Mucosa of stomach (tissue), 1 donor: ENCODE measurements around the gene BSG.
"Not testable (repeated sequence)": the region's sequence is repeated elsewhere in the genome, so short reads cannot be mapped to it uniquely, and the experiment has no call there.

ENCODE experiments used
- H3K27me3 ChIP-seq: one replicate; pipeline ENCODE4 v1.7.0; 2013; ENCODE audit warnings: mild to moderate bottlenecking, low read length; ENCODE audit not compliant: control insufficient read depth, insufficient read depth
- H3K36me3 ChIP-seq: one replicate; pipeline ENCODE4 v1.7.0; 2013; ENCODE audit warnings: low read length; ENCODE audit not compliant: control insufficient read depth, insufficient read depth
- H3K4me1 ChIP-seq: one replicate; pipeline ENCODE4 v1.7.0; 2013; ENCODE audit warnings: mild to moderate bottlenecking, low read length; ENCODE audit not compliant: control insufficient read depth, insufficient read depth
- H3K4me3 ChIP-seq: one replicate; pipeline ENCODE4 v1.7.0; 2013; ENCODE audit warnings: low read length
- H3K9ac ChIP-seq: one replicate; pipeline ENCODE4 v1.7.0; 2013; ENCODE audit warnings: mild to moderate bottlenecking, low read length, moderate library complexity
- H3K9me3 ChIP-seq: one replicate; pipeline ENCODE4 v1.7.0; 2013; ENCODE audit warnings: mild to moderate bottlenecking, low read length, moderate library complexity; ENCODE audit not compliant: control insufficient read depth
- donor health status: Pancreatic carcinoma.

Gene BSG

DNA sequence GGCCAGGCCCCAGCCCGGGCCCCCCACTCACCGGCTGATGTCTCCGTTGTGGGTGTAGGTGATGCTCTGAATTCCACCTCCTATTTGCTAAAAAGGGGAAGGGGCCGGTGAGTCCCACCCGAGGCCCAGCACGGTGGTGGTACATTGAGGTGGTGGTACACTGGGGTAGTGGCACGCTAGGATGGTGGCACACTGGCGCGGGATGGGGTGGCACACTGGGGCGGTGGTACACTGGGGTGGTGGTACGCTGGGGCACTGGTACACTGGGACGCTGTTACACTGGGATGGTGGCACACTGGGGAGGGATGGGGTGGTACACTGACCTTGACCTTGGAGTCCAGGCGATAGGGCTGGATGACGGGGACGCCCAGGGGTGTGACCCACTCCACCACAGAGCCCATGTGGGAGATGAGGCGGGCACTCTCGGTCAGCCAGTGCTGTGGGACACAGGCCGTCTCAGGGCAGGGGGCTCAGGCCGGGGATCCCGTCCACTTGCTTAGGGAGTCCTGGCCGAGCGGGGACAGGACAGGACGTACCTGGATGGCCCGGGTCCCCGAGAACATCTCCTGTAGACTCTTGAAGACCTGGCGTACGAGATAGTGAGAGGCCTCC, 46.4 kb downstream of the BSG start:
- H3K36me3 ChIP-seq = no peaks in the 10 kb centered on the region
- H3K9me3 ChIP-seq = no peaks in the 10 kb centered on the region
- H3K4me3 ChIP-seq = no peak overlapping the region

DNA sequence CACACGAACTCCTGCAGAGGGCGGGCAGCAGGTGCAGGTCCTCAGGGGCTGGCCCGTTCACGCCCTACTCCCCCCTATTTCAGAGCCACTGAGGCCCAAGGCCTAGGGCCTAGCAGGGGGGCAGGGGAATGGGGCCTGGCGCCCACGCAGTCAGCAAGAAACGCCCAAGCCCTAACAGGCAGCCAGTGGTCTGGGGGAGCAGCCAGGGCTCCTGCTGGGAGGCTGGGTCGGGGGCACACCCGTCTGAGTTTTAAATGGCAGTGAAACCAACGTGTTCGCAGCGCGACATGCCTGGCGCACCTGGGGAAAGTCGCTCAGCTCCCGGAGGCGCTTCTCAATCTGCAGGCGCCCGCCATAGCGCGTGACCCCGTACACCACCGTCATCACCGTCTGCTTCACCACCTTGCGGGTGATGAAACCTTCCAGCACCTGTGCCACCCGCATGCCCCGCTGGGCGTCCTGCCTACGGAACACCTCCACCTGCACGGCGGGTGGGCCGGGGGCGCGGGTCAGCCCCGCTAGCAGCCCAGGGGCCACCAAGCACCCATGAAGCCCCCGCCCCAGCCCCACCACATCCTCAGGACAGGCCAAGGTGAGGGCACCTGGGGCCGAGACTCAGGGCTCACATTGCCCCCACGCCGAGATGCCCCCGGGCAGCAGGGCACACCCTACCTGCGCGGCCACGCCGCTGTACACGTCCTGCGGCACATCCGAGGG, 47.0 kb downstream of the BSG start:
- Histone ChIP-seq H3K27me3 (peaks cover 9% of the 10 kb centered on the region), H3K9me3 (no peaks in the 10 kb centered on the region), H3K36me3 (no peaks in the 10 kb centered on the region), H3K9ac (no peak overlapping the region), H3K4me1 (no peaks in the 10 kb centered on the region), H3K4me3 (no peak overlapping the region)

More for the DNA sequence above, 46.4 kb downstream of the BSG start:
- Histone ChIP-seq H3K9ac (no peak overlapping the region), H3K27me3 (peaks cover 12% of the 10 kb centered on the region), H3K4me1 (no peaks in the 10 kb centered on the region)

DNA sequence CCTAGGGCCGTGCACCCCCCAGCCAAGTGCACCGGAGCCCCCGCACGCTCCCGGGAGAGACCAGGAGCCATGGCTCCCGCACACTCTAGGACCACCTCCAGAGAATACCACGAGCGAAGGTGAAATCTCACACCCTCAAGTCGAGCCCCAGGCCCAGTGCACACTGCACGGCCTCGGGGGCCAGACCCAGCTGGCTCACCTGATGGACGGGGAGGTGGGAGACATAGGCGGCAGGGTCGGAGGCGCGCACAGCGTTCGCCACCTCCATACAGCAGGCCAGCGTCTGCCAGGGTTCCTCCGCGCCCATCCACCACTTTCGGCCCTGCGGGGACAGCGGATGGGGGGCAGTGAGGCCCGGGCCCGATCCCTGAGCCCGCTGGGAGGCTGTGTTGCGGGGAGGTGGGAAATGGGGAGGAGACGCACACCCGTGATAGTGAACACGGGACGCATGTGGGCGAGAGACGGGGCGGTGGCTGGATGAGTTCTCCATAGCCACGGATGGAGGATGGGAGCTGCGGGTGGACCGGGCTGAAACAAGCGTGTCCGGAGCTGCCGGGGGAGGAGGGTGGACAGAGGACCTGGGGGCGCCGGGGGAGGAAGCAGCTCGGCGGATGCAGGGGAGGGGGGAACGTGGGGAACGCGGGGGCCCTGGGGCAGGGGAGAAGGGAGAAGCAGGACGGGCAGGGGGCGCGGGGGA, 47.9 kb downstream of the BSG start:
- Histone ChIP-seq H3K4me3 (no peak overlapping the region), H3K9me3 (no peaks in the 10 kb centered on the region), H3K27me3 (peaks cover 3% of the 10 kb centered on the region), H3K36me3 (no peaks in the 10 kb centered on the region), H3K4me1 (no peaks in the 10 kb centered on the region), H3K9ac (no peak overlapping the region)

DNA sequence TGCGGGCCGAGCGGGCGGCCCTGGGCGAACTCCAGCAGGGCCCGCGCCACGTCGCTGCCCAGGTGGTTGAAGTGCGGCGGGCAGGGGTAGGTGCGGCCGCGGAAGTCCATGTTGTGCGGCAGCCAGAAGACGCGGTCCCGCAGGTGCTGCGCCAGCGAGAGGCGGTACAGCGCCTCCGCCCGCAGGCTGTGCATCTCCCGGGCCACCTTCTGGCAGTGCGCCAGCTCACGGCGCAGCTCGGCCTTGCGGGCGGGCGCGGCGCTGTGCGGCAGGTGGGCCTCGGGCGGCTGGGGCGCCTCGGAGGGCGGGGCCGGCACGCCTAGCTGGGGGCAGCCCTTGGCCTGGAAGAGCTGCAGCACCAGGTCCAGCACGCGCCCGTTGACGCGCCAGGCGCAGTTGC, 48.8 kb downstream of the BSG start:
- H3K9ac ChIP-seq, H3K4me3 ChIP-seq, H3K9me3 ChIP-seq, H3K4me1 ChIP-seq, H3K27me3 ChIP-seq, H3K36me3 ChIP-seq: not testable (repeated sequence)

DNA sequence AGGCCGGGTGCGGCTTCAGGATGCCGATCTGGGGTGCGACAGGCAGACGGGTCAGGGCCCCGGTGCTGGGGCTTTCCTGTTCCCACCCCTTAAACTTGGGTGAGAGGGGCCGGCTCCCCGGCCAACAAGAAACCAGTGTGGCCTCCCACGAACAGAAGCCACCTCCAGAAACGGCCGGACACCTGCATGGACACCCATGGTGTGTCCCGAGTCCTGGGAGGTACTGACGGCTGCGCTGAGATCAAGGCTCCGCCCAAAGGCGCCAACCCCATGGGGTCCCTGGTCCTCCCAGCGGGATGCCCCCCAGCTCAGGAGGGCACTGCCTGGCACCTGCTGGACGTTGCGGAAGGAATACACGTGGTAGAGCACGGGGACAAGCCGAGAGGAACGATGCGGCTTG, 49.4 kb downstream of the BSG start:
- H3K4me1 ChIP-seq = no peaks in the 10 kb centered on the region
- no peak overlapping the region for H3K9ac ChIP-seq

DNA sequence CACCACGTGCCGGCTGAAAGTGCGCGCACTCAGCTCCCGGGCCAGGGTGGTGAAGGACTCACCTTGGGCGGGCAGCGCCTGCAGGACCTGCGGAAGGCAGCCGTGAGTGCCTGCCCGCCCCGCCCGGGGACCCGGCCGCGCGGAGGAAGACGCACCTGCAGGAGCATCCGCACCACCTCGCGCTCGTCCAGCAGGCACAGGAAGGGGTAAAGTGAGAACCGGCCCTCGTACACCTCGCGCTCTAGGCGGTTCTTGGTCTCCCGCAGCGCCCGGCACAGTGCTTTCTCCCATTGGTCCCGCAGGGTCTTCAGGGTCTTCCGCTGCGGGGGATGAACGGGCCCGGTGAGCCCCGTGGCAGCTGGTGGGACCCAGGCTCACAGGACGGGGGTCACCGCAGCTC, 50.3 kb downstream of the BSG start:
- no peaks in the 10 kb centered on the region for H3K27me3 ChIP-seq
- no peaks in the 10 kb centered on the region for H3K9me3 ChIP-seq
- no peaks in the 10 kb centered on the region for H3K36me3 ChIP-seq
- no peaks in the 10 kb centered on the region for H3K4me1 ChIP-seq
- H3K9ac ChIP-seq = no peak overlapping the region
- no peak overlapping the region for H3K4me3 ChIP-seq

More for the DNA sequence above, 49.4 kb downstream of the BSG start:
- Histone ChIP-seq H3K27me3 (no peaks in the 10 kb centered on the region), H3K36me3 (no peaks in the 10 kb centered on the region), H3K9me3 (no peaks in the 10 kb centered on the region), H3K4me3 (no peak overlapping the region)

DNA sequence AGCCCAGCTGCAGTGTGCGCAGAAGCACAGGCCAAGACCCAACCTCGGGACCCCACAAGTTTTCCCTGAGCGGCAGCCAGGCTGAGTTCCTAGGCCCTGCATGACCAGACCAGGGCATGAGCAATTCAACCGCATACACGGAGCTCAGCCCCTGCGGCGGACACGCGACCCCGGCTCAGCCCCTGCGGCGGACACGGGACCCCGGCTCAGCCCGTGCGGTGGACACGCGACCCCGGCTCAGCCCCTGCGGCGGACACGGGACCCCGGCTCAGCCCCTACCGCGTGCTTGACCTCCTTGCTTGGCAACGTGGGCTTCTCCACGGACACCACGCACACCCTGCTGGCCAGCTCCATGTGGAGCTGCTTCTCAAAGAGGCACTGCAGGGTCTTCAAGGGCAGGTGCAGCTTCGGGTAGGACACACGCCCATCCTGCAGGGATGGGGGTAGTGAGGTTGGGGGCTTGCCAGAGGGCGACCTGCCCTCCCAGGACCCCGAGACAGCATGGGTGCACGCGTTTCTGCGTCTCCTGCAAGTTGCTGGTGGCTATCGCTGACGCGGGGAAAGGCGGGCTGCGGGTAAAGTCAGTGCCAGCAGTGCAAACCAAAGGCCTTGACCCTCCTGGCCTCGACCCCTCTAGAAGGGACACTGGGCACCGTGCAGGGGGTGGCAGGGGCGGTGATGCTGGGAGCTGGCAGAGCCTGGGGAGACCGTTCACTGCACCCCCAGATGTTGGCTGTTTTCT, 51.0 kb downstream of the BSG start:
- Histone ChIP-seq H3K4me3 (no peak overlapping the region), H3K9ac (no peak overlapping the region), H3K9me3 (no peaks in the 10 kb centered on the region), H3K4me1 (no peaks in the 10 kb centered on the region), H3K36me3 (no peaks in the 10 kb centered on the region), H3K27me3 (no peaks in the 10 kb centered on the region)

DNA sequence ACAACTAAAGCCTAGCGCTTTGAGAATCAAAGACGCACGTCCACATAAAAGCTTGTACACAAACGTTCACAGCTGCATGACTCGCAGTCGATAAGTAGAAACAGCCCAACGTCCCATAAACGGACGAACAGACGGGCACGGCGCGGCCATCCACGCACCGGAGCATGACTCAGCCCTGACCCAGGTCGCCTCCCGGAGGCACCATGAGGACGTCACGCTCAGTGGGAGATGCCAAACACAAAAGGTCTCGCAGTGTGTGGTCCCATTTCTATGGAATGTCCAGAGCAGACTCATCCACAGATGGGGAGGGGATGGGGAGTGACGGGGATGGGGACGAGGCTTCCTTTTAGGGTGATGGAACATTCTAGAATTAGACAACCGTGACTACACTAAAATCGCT, 51.6 kb downstream of the BSG start:
- Histone ChIP-seq H3K27me3 (no peaks in the 10 kb centered on the region), H3K36me3 (no peaks in the 10 kb centered on the region), H3K9ac (no peak overlapping the region), H3K4me1 (no peaks in the 10 kb centered on the region), H3K9me3 (no peaks in the 10 kb centered on the region), H3K4me3 (no peak overlapping the region)

DNA sequence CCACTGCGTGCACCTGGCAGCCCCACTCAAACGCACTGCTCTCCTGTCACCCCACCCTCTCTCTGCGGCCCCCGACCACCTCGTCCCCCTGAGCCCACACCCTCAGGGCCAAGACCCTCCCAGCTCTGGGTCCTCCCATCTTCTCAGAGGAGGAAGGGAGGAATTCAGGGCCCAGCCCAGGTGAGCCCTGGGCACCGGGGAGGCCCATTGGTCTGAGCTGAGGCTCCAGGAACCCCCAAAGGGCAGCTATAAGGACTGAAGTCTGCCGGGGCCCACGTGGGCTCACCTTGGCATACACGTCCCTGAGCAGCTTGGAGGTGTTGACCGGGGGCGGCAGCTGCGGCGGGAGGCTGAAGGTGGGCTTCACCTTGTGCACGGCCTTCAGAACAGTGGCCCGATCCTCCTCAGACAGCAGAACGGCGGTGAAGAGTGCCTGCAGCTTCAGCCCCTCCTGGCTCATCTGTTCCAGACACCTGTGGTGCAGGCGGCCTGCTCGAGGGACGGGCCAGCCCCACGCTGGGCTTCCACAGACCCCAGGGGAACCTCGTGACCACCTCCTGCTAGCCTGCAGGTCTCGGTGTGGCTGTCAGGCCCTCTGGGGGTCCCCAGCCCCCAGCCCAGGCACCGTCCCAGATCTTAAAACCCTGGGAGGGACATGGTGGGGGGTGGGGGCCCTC, 52.2 kb downstream of the BSG start:
- Histone ChIP-seq H3K9ac (no peak overlapping the region), H3K36me3 (no peaks in the 10 kb centered on the region), H3K9me3 (no peaks in the 10 kb centered on the region), H3K4me3 (no peak overlapping the region), H3K4me1 (no peaks in the 10 kb centered on the region), H3K27me3 (no peaks in the 10 kb centered on the region)

DNA sequence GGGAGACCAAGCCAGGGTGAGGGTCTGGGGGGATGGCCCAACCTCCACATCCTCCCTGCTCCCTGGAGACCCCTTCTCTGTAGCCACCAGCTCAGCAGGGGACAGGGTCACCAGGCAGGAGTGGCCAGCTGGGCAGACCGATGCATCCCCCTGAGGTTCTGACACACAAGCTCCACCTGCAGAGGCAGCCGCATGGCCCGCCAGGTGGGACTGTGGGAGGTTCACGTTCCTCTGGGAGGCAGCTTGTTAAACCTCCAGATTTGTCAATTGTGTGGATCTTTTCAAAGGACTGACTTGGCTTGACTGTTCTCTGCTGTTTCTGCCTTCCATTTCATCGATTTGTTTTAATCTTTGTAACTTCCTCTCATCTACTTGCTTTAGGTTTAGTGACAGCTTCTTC, 52.9 kb downstream of the BSG start:
- Histone ChIP-seq H3K9ac (no peak overlapping the region), H3K36me3 (no peaks in the 10 kb centered on the region), H3K27me3 (no peaks in the 10 kb centered on the region), H3K9me3 (no peaks in the 10 kb centered on the region), H3K4me3 (no peak overlapping the region), H3K4me1 (no peaks in the 10 kb centered on the region)

DNA sequence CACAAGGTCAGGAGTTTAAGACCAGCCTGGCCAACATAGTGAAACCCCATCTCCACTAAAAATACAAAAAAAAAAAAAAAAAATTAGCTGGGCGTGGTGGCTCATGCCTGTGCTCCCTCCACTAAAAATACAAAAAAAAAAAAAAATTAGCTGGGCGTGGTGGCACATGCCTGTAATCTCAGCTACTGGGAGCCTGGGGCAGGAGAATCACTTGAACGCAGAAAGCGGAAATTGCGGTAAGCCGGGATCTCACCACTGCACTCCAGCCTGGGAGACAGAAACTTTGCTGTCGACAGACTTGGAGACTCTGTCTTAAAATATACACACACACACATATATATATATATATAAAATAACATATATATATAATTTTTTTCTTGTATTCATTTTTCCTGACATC, 54.2 kb downstream of the BSG start:
- H3K36me3 ChIP-seq, H3K9ac ChIP-seq, H3K27me3 ChIP-seq, H3K4me1 ChIP-seq, H3K9me3 ChIP-seq, H3K4me3 ChIP-seq: not testable (repeated sequence)
